ENCODE results near the gene TAS2R16.

Gene TAS2R16, protein sequence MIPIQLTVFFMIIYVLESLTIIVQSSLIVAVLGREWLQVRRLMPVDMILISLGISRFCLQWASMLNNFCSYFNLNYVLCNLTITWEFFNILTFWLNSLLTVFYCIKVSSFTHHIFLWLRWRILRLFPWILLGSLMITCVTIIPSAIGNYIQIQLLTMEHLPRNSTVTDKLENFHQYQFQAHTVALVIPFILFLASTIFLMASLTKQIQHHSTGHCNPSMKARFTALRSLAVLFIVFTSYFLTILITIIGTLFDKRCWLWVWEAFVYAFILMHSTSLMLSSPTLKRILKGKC

DNA sequence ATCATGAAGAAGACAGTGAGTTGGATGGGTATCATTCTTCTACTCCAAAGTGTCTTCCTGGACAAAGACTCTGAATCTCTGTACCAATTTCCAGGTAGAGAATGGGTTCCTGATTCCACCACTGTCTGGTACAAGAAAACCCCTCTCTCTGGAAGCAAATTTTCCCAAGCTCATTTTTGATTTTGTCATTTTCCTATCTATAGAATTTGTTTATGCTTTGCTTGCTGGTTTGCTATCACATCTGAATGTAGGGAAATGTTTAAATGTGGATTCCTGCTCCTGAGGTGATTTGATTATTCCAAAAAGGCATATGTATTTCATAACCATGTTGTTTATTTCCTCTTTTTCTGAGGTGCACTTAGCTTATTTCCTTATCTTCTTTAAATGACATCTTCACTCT is at the start of gene TAS2R16:
Gene TAS2R16, minus strand, starts transcription at position 101 of the 400 bp plus-strand sequence. Its CDS starts 66 bp downstream, at position 35.
- no peak for DNase-seq

DNA sequence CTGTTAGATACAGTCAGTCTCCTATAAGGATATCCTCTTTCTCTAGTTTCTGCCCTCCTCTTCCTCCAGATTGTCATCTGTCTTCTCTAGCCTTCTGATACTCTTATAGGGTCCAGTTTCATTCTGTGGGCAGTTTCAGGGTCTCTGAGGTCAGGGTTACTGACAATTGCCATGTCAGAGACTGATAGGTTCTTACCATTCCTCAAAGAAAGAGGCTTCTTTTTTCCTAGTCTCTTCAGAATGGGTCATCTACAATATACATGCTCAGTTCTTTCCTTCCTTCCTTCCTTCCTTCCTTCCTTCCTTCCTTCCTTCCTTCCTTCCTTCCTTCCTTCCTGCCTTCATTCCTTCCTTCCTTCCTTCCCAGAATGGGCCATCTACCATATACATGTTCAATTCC is 48.1 kb upstream of the TAS2R16 start:
- DNase-seq, result no peak

DNA sequence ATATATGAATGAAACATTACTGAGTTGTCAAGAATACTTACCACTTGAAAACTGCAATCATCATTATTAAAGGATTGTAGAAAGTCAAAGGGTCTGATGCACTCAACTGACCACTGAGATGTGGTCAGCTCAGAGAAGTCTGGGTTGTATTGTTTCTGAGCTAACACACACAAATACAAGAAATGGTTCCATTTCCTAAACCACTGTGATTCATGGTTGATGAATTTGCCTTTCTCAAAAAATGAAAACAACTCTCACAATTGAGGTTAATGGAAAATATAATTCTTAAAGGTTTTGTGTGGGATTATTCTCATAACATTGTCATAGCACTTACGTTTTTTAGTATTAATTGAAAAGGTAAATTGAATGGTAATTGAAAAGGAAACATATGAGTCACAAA is 45.6 kb upstream of the TAS2R16 start:
- DNase-seq, result no peak

DNA sequence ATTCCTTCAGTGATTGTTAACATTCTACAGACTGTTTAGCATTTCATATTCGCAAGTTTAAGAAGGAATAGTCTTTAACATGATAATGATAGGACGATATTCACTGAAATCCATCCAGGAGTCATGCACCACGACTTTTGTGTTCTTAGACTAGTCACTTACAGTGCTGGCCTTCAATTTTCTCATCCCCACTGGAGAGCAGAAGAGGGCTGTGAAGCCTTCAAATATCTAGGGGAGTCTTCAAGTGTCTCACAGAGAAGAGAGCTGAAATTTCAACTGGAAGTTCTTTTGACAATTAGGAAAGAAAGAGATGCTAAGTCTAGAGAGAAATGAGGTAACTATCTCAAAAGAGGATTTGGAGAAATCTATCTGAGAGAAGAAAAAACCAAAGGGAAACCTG is 43.8 kb upstream of the TAS2R16 start:
- DNase-seq, result no peak

DNA sequence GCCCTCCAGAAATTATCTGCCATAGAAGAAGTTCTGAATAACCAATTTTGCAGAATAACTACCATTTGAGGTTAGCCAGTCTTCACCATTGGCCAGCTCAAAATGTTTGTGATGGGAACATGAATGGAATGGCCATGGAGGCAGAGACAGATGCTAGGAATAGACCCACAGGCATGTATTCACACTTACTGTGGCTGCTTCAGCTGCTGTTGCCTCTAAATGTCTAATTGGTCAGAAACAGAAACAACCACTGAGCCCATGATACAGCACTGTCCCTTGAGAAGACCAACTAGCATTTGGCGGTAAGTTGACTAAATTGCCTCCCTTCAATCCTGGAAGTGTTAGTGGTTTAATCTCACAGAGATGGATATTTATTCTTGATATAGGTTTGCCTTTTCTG is 38.6 kb upstream of the TAS2R16 start:
- no peak for DNase-seq

DNA sequence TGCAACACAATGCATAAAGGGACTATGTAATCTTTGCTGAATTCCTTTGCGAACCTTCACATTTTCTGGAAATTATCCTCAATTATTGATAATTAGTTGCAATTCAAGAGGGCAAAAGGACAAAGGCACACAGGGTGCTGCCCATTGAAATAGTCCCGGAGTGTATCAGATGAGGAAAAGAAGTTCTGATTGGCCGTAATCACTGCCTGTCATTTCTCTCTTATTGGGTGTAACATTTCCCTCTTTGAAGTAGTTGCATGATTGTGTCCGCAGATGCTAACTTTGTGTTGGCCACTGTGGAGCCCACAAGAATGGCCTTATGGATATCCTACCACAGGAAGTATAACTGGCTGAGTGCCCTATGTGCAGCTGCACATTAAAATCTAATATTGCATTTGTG is 35.1 kb upstream of the TAS2R16 start:
- no peak for DNase-seq

DNA sequence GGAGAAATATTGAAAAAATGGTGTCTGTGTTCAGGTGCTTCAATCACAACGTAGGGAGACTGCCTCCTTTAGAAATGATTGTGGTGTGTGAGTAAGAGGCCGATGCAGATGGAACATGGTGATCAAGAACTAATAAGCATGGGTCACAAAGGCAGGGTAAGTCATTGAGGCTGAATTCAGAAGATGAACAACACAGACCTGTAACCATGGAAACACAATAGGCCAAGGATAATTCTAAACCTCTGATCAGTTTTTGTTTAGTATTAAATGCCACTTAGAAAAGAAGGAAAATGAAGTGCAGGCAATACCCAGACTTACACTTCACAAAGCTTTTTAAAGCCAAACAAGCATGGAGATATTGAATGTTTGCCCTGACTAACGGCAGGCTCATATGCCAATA is 32.8 kb upstream of the TAS2R16 start:
- no peak for DNase-seq

DNA sequence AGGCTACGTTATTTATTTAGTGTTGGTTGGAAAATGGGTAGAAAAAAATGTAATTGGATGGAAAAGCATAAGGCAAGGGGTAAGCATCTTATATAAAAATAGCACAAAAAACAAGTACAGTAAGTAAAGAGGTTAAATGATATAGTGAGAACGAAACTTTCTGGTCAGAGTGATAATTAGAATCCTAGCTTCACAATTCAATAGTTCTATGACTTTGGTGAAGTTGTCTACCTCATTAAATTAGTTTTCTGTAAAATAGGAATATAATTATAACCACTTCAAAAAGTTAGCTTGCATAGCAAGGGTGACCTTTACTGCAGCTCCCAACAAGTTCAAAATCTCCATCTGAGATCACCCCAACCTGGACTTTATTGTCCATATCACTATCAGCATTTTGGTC is 30.8 kb upstream of the TAS2R16 start:
- no peak for DNase-seq

DNA sequence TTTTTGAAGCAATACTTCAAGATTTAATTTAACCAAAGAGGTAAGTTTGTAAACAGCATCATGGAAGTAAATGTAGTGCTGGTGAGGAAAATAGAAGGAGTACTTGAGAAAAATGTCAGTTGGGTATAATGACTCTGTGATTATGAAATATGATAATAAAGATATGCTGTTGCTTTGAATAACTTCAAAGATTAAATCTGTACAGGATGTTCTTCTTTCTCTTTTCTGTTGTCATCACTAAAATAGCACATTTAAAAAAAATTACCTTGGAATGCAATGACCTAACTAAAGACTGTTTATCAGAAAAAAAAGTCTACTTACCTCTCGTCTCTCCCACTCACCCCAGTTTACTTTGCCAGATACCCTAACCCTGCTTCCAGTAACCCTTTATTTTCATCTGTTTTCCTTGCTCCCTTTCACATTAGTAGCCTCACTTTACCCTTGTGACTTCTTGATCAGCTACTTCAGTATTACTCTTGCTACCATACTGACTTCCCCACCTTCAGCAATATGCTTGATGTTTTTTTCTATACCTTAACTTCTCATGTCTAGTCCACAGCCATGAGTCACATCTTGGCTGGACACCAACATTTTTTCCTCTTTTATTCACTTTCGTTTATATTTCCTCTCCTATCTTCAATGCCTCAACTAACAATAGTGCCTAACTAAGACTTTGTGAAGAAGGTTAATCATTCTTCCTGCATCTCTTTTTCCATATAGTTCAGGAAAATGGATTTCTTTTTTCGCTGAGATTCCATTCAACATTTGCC is 29.7 kb upstream of the TAS2R16 start:
- DNase-seq, result no peak

DNA sequence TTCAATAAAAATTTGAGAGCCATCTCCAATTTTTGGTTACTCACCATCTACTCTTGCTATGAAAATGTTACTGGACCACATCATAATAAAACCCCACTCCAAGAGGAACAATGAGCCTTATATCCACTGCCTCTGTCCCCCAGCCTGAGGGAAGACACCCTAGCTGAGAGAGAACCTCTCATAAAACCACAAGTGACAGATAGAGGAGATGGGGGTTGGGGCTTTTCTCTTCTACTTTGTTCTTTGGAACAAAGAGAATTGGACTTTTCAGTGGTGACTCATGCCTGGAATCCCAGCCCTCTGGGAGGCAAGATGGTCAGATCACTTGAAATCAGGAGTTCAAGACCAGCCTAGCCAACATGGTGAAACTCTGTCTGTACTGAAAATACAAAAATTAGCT is 27.6 kb upstream of the TAS2R16 start:
- no peak for DNase-seq

DNA sequence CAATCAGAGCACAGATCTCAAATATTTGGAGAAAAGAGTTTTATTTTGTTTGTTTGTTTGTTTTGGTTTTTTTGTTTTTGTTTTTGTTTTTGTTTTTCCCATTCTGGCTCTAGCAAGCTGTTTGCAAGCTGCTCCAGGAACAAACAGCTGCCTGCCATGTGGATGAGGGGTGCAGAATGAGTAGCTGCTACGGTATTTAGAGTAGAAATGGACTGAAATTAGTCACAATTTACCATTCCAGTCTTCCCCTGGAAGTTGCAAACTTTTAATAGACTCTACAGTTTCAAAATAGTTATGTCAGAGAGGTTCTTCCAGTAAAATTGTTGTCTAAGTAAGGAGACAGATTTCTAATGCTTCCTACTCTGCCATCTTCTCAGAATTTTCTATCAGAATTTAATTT is 27.1 kb upstream of the TAS2R16 start:
- no peak for DNase-seq

DNA sequence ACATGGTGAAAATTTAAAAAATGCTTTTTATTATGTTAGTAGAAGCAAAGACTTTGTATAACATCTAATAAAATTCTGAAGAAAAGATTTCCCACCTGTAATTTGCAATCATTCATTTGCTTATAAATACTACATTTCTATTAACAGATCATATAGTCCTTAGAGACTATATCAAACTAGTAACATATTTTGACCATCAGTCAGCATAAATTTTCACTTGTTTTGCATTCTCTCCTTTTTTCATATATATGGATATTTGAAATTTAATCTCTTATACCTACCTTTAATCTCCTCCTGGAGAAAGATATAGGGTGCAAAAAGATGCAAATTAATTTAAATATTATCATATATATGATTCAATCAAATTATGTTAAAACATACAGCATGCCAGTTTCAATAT is 16.9 kb upstream of the TAS2R16 start:
- no peak for DNase-seq

DNA sequence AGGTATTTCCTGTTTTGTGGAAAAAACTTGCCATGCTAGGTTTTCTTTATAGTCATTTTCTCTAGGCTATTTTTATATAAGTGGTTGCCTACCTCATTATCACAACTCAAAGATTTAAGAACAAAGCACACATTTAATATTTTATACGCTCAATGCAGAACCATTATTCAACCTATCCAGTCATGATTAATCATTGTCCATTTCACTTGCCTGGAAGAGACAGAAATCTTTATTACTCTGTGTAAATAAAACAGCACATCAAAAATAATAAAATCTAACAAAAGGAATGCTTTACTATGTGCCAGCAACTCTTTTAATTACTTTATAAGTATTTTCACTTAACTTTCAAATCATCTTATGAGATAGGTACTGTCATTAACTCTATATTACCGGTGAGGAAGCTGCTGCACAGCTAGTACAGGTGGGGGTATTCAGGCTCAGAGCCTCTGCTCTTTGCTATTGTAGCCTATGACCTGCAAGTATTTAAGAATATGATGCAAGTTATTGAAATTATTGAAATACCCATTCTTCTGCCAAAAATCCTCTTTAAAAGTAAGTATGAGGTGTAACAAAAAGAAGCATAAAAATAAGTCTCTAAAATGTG is 16.4 kb upstream of the TAS2R16 start:
- DNase-seq, result no peak

DNA sequence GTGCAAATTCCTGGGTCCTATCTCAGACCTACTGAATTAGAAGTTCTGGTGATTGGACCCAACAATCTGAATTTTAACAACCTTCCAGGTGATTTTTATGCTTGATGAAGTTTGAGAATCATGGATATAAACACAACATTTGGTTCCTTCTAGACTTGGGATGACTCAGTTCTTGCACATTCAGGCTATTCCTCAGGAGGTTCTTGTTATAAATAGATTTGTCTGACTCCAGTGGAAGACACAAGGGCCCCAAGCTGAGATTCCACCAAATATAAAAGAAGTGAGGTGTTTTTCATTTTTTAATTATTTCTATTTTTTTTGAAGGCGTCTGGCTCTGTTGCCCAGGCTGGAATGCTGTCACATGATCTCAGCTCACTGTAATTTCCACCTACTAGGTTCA is 9.4 kb upstream of the TAS2R16 start:
- no peak for DNase-seq

DNA sequence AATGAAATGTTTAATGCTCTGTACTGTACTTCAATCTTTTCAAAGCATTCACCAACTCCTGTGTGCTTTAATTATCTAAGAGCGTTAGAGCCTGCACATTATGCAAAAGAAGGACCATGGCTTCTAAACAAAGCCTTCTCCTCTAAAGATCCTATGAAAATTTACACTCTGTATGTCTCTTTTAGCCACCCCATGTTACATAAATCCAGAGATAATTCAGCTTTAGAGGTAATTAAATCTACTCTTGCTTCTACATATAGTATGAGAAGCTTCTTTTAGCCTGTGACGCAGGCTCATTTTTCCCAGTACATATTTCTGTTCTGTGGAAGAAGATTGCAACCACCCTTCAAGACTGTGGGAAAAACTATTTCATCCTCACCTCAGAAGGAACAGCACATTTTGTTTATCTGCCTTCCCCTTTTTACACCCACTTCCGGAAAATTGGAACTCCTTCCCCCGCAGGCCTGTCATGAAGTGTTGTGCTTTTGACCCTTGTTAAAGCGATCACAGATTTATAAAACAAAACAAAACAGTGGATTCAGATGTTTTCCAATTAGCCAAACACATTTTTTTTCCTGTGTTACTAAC is 8.1 kb upstream of the TAS2R16 start:
- no peak for DNase-seq

DNA sequence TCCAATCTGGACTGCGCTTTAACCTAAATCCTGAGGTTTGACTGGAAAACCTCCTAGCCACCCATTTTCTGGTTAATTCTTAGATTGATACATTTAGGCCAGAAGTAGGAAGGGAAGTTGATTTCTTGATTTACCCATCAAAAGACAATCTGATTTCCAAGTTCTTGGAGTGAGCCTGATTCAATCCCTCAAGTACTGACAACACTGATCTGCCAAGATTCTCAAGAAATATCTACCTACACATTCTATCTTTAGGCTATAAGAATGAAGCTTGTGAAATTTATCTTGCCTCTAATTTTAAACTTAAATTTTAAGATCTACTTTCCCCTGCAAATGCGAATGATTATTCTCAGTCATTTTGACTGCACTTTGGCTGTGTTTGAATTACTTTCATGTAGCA is 5.9 kb downstream of the TAS2R16 start:
- DNase-seq, result no peak

DNA sequence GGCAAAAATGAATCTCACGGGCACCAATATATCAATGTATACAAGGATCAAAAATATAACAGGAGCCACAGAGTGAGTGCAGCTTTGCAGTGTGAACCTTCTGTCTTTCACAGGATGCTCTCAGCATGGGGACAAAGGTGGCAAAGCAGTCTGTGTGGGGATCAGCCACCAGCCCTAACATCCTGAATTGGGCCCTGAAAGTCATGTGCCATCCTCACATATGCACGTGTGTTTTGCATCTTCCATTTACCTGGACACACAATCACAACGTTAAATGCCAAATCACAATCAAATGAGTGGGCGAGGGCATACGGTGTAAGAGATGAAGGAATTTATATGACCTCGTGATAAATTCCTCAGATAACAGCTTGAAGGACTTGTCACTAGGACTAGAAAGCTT is 6.5 kb downstream of the TAS2R16 start:
- DNase-seq, result no peak

DNA sequence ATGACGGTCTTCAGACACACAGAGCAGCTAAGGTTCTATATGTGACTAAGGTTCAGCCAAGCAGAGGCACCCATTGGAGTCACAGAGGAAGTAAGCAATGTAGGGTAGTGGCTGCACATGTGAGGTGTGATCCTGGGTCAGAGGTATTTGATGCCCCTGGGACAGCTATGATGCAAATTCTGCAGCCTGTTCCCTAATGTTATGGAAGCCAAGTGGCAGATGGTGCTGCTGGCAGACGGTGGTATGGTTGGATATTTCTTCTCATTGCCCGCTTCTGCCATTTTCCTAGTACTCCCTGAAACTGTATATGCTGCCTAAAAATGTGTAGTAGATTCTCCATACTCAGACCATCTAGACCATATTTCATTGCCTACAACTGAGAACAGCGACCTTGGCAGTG is 7.2 kb downstream of the TAS2R16 start:
- DNase-seq, result no peak

DNA sequence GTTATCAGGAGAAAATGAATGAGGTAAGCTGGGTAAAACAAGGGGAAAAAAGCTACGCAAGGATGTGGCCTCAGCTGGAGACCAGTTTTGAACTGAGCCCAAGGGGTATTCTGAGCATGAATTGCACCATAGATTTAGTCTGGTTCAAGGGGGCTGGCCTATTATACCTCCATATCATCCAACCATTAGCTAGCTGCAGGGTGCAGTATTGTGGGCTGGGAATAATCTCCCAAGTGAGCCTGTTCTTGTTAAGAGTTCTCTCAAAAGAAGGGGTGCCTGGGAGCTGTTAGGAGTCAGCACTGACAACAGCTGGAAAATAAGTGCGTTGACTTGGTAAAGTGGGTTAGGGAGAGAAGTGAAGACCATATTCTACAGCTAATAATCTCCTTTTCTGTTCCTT is 8.0 kb downstream of the TAS2R16 start:
- DNase-seq, result no peak

DNA sequence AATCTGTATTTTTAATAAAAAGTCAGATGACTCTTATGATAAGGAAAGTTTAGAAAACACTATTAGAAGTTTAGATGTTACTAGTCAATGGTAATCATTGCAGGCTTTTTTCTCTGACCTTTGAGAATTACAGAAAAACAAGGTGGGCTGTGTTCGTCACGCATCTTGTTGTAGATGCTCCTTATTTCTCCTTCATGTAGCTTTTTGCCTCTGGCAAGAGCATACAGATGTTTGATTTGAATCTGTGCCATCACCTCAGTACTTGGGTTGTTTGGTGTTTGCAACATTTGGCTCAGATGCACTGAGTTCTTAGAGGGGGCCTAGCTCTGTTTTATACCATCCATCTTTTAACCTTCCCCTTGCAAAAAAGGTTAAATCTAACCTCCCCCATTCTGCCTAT is 11.5 kb downstream of the TAS2R16 start:
- no peak for DNase-seq

DNA sequence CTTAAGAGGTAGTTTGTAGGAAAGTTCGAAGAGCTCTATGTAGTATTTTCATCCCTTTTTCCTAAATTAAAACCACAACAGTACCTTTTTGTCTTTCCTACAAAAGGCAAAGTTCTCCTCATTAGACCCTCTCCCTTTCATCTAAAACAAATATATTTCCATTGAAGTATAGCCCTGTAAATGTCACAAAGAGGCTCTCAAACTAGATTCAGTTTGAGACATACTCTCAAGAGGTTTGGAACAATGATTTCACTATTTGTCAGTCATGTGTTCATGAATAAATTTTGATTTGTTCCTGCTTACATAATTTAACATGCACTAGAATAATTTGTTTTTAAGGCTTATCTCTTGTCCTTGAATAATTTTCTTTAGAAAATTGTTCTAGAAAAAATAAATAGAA is 12.2 kb downstream of the TAS2R16 start:
- DNase-seq, result no peak

DNA sequence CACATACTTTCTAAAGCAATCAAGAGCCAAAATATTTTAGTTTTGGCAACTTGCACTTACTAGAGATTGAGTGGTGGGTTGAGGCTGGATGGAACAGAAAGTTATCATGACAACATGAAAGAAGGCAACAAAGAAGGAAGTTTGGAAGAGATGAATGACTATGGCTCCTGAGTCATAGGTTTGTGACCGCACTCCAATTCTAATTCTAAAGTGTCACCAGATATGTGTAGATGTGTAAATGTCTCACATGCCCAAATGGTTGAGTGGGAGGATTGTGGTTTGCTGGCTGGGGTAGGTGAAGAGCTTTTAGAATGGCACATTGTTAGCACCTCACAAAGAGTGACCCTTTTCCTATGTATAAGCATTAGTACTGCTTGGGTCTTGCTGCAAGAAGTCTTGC is 20.2 kb downstream of the TAS2R16 start:
- no peak for DNase-seq

DNA sequence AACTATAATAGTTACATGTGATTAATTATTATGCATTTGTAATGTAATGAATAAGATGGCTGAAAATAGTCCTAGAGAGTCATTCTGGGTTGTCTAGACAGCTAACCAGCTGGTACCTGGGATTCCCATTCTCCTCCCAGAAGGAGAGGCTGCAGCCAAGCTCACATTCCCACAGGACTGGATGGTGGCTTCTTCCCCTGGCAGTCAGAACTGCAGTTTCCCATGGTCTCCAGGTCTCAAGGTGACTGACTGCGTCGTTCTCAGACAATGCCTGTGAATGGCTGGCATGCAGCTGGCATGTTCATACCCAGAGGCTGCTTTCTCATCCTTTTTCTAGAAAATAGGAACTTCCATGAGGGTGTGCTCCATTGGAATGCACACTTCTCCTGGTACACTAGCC is 21.3 kb downstream of the TAS2R16 start:
- no peak for DNase-seq

DNA sequence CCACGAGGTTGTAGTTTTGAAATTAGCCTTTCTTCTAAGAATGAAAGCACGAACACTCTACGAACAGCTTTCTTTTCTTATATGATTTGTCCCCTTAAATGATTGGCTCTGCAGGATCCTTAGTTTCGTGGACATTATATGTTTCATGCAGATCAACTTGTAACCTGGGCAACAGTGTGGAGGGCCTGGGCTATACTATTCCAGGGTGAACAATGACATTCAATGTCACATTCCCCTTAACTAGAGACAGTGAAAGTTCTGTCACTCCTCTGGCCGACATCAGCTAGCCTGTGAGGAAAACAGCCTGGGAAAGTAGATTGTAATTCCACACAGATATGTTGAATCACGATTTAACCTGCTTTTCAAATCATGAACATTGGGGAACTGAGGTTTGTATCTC is 23.4 kb downstream of the TAS2R16 start:
- no peak for DNase-seq
